Stimulated activated CD4-positive, alpha-beta T cell treated with anti-CD3 and anti-CD28 coated beads, Interleukin-1b, Interleukin-23, amount 100 ng/mL, for 48 hours (primary cell): ENCODE results near the gene DLEU7.

ENCODE experiments used
- DNase-seq: peaks from one replicate; pipeline ENCODE4 v3.0.0-alpha.2; 2020

DLEU7 gene

DNA sequence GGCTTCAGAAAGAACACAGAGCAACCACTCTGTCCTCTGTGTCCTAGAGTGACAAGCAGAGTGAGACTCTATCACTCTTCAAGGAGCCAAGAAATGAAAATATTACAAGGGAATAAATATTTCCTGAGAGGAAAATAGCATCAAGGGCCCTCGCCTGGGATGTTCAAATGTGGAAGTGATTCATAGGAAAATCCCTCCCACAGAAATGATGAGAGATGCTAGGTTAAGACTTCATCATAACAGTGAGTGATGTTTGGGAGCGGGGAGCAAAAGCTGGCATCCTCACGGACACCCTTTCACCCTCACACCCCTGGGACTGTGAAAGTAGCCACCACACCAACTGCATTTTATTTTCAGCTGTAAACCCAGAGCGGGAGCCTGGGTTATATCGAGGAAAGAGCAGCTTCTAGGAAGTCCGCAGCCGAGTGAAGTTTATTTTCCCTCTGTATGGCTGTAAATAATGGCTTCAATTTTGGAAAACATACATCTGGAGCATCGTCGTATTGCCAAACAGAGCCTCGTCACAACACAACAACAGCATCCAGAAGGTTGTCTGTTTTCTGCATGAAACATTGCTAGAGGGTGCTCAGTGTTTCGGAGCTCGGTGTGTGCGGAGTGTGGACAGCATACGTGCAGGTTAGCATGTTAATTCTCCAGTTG lies 54.8 kb downstream of the DLEU7 start:
- DNase-seq, result no peak

DNA sequence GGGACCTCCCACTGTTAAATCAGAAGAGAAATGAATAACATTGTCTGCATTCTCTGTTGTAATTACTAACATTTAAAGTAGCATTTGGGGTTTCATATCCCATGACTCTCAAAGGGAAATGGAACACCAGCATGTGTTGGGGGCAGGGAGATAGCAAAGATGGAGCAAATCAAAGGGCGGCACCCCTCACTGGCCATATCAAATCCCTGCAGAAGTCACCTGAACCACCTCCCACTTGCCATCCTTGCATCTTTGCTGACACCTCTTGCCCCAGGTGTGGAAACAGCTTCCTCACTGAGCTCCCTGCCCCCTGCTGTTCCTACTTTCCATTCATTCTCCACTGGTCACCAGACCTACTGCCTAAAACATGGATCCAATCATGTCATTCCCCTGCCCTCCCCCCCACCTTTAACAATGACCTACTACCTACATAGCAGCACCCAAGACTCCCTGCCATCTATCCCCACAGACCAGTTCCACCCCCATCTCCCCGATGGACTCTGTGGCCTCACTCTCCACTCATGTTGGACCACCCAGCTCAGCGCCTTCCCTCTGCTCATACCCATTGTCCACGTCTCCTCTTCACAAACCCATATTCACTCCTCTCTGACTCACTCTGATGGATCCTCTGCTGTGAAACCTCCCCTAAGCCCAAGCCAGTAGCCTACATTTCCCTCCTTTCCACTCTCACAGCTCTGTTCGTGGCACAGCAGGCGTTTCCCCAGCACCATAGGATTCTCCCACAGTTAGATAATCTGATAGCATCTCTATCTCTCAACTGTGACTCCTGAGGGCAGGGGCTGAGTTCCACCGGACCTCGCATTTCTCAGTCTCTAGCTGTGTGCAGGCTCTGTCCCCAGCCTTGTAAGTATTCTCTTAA lies 55.9 kb downstream of the DLEU7 start:
- DNase-seq, result no peak

DNA sequence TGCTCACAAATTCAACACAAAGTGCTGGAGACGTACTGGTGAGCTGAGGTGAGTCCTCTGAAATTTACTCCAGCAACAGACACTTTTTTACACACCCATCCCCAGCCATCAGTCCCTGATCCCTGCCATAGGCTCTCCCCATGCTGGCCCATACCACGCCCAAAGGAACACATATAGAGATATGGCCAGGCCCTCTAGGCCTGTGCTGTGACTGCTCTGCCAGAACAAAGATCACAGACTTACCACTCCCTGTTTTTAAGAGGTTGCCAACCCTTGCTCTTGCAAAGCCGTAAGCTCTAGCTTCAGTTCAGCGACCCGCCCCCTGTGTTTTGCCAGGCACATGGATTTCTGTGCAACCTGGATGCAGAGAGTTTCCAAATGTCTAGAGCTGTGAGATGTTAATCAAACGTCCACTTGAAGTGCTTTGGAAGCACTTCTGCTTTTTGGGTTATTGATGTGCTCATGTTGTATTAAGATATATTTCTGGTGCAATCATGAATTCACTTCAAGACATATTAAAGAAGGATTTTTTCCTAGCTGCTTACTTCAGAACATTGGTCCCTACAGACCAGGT lies 59.7 kb downstream of the DLEU7 start:
- no peak for DNase-seq

DNA sequence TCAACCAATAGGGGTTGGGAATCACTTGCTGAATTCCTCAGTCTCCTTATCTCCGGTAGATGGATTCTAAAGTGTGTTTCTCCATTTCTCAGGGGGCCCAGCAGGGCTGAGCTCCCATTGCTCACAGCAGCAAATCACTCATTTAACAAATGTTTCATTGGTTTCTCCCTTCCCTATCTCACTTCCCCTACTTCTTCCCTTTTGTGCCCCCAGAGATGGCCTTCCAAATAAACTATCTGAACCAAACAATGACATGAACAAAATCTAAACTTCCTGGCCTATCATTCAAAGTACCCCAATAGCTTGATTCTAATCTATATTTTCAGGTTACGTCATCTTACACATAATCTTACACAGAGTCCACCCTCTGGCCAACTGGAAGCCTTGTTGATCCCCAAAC lies 60.4 kb downstream of the DLEU7 start:
- no peak for DNase-seq

DNA sequence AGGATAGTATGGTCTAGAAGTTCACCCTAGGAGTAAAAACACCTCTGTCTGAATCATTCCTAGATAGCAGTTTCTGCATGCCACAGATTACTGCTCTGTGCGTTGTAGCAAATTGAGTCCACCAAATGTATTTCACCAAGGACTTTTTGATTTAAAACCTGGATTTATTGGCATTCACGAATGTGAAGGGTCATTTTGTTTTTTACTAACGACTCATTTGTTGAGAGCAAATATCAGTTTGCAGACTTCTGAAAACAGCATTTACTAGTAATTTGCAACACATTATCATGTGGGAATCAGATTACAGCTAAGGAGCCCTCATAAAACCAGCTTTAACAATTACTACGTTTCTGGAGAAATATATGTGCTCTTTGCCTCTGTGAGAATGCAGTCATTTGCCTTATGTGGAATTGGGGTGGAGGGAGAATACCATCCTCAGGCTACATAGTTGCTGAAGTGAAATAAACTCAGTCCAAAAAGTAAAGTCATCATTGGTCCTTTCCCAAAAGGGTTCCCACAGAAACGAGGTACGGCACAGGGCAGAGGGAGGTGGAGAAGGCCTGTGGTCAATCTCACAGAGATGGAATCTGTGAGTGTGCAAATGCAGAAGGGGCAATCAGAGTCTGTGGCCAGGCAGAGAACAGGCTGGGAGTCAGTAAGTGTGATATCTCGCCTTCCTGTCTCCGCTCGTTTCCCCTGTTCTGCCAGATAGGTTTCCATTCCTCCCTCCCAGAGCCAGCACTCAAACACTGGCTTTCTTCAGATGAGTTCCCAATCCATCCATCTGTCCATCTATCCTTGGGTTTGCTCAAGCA lies 63.1 kb downstream of the DLEU7 start:
- DNase-seq, result no peak

DNA sequence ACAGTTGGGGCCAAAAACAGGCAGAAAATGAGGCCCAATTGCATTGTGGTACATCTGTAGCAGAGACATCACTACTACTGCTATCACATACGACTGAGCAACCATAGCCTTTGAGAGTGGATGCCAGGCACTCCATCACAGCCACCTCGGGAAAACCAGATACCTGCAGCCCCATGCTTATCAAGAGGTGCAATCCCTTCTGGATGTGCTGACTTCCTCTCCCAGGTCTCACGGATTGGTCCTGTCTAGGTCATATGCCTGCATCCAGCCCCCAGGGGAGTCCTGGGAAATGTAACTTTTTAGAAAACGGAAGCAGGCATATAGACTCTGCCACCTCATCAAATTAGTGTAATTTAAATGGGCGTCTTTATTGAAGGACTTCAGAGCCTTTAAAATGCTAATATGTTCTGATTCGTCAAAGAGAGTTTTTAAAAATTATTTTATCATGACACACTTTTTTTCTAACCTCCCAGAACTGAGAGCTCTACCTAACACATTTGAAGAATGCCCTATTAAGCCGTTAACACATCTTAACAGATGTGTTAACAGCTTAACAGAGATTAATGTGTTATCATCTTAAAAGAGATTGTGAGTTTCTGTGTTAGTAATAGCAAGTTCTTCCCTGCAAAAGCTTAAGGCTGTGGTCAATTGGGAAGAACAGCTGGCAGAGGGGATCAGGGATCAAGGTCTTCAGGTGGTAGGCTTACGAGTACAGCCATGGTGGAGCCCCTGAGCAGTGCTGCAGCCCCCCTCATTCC lies 63.9 kb downstream of the DLEU7 start:
- DNase-seq, result no peak
